GM21528 (cell line): Measurements from ENCODE around the gene ZNF383.
A peak's percentile ranks its signal among the peaks of the same experiment; 100 is the strongest.
"Not testable (repeated sequence)": the region's sequence is repeated elsewhere in the genome, so short reads cannot be mapped to it uniquely, and the experiment has no call there.

Experiments used
- ATAC-seq: cut with Tn5 transposase; IDR thresholded peaks from one replicate; pipeline ENCODE4 v1.9.1; 2021; ENCODE audit warnings: mild to moderate bottlenecking, moderate library complexity; ENCODE audit not compliant: unreplicated experiment, low FRiP score

ZNF383 gene

DNA sequence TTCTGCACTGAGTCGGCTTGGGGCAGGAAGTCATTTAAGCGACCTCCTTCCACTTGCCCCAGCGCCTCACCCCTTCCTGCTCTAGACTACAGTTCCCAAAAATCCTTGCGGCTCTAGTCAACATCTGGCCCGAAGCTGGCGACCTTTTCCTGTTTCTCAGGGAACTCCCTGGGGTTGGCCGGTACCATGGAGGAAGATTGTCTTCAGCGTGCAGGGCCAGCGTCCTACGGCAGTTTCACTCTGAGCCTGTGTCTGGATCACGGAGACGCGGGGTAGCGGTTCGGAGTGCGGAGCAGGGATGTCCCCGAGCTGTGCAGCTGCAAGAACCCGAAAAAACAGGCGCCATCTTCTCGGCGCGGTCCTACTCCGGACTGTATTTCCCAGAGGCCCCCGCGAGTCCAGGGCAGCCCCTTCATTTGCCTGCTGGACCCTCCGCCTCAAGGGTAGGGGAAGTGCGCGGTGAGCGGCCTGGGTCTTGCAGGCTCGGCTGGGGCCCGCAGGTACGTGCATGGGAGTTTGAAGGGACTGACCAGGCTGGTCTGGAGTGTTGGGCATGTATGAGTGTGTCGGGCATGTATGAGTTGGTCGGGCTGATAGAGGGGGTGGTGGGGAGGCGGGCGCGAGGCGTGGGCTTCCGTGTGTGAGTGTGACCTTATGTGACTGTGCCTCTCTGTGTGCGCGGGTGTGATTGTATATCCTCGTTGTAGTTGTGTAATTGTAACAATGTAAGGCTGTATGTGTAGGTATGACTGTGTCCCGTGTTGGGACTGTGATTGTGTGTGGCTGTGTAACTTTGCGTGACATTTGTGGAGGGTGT, at the start of gene ZNF383:
Gene ZNF383, plus strand, starts transcription at position 440 of the 817 bp plus-strand sequence. CDS start 12,240 bp downstream, outside the sequence.
- peak; percentile 86 for ATAC-seq

DNA sequence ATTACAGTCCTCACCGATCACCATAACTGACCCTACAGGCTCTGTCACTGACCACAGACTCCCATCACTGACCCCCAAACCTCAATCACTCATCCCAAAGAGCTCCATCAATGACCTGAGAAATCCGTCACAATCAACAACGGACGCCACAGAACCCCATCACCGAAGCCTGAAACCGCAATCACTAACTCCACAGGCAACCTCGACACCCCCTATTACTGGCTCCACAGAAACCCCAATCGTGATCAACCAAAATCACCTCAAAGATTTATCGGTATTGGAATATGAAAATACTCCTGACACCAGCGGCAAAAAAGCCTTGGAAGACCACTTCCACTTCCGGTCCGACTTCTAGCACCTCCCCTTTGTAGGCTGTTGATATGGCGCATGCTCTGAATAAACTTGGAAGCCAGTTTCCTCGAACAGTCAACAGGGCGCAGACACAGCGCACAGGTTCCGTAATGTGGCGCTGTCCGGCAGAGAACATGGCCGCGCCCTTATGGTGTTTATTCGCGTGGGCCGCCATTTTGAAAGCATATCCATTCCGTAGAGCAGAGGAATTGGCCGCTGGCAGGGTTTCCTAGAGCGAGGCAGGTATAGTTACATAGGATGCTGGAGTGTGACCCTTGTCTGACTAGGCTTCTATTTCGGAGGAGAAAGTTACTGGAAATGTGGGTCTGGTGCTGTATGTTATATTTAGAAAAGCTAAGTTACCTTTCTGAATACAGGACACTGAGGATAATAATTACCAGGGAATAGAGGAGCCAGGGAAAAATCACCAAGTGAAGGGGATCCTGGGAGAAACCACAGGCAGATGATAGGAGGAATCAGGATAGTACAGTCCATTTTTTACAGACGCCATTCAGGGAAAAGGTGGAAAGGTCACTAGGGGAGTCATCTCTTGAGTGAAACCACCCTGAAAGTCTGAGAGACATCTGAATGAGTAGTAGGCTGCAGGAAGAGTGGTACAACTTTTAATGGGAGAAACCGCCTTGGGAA, 45.3 kb upstream of the ZNF383 start, which contains the start of gene ZNF585A:
Gene ZNF585A, minus strand, starts transcription at position 328 of the 999 bp plus-strand sequence. CDS start 2,785 bp downstream, outside the sequence.
- peak; percentile 98 for ATAC-seq

DNA sequence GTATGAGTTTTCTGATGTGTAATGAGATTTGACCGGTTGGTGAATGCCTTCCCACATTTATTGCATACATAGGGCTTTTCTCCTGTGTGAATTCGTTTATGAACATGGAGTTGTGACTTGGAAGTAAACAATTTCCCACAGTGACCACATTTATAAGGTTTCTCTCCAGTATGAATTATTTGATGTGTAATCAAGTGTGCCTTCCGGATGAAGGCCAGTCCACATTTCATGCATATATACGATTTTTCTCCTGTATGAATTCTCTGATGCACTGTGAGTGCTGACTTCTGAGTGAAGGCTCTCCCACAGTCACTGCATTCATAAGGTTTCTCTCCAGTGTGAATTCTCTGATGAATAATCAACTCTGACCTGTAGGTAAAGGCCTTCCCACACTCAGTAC, 31.9 kb upstream of the ZNF383 start:
- ATAC-seq: not testable (repeated sequence)

DNA sequence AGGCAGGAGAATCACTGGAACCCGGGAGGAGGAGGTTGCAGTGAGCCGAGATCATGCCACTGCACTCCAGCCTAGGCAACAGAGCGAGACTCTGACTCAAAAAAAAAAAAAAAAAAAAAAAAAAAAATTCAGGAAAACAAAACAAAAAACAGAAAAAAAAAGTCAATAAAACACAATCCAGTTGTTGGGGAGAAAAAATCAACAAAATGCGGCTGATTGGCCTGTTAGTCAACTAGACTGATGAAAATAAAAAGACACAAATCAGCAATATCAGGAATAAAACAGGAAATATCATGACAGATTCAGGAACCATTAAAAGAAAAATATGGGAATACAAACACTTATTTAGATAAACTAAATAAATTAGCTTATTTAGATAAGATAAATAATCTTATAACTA, 22.8 kb upstream of the ZNF383 start:
- ATAC-seq: not testable (repeated sequence)

DNA sequence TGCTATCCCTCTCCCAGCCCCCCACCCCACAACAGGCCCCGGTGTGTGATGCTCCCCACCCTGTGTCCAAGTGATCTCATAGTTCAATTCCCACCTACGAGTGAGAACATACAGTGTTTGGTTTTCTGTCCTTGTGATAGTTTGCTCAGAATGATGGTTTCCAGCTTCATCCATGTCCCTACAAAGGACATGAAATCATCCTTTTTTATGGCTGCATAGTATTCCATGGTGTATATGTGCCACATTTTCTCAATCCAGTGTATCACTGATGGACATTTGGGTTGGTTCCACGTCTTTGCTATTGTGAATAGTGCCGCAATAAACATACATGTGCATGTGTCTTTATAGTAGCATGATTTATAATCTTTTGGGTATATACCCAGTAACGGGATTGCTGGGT, 20.9 kb upstream of the ZNF383 start:
- ATAC-seq: not testable (repeated sequence)

DNA sequence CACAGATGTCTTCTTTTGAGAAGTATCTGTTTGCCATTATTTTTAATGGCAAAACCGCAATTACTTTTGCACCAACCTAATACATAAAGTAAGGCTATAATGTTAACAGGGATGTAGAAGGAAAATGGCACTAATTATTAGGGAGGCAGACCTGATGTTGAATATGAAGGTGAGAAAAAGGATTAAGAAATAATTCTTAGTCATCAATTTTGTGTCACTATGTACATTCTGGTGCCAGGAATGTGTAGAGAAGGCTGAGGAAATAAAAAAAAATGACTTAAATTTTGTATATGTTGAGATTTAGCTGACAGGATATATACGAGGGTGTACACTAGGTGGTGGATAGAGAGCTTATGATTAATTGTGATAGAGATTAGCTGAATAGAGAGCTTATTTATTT, 20.2 kb upstream of the ZNF383 start:
- ATAC-seq: no peak

DNA sequence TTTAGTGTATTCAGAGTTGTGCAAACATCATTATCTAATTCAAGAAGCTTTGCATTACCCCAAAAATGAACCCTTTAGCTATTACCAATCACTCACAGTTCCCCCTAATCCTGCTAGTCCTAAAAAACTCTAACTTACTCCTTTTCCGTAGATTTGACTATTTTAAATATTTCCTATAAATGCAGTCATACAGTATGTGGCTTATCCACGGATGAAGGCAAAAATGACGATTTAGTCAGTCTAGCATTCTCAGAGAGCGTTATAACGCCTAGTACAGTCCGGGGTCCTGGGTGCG, 587 bp upstream of the ZNF383 start:
- ATAC-seq: no peak

DNA sequence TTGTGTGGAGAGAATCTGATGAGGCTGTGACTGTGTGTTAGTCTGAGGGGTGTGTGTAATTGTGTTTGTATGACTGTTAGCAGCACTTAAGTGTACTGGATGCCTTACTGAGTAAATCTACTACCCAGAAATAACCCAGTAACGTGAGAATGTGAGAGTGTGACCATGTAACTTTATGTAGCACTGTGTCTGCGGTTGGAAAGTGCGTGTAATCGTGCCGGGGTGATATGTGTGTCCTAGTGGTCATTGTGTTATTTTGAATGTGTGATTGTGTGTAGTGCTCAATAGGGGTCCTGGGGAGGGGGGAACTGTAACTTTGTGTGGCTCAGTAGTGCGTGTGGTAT, 550 bp downstream of the ZNF383 start:
- ATAC-seq: peak; percentile 4

DNA sequence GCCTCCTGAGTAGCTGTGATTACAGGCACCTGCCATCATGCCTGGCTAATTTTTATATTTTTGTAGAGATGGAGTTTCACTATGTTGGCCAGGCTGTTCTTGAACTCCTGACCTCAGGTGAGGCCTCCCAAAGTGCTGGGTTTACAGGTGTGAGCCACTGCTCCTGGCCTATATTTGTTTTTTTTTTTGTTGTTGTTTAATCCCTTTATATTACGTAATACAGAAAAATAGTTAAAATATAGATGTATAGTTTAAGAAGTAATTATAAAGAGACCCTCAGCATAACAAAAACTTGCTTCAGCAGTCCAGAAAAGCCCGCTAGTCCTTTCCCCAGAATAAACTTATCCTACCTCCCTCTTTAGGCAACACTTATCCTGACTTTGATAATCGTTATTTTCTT, 2.4 kb downstream of the ZNF383 start:
- no peak for ATAC-seq

DNA sequence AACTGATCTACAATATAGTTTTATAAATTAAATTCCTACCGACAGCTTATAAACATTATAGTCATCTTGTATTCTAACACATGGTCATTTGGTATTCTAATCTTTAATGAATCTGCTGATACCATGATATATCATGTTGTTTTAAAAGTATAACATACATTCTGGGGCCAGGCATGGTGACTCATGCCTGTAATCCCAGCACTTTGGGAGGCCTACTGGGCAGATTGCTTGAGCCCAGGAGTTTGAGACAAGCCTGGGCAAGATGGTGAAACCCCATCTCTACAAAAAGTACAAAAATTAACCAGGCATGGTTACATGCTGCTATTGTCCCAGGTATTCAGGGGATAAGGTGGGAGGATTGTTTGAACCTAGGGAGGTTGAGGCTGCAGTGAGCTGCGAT, 3.1 kb downstream of the ZNF383 start:
- ATAC-seq: no peak

DNA sequence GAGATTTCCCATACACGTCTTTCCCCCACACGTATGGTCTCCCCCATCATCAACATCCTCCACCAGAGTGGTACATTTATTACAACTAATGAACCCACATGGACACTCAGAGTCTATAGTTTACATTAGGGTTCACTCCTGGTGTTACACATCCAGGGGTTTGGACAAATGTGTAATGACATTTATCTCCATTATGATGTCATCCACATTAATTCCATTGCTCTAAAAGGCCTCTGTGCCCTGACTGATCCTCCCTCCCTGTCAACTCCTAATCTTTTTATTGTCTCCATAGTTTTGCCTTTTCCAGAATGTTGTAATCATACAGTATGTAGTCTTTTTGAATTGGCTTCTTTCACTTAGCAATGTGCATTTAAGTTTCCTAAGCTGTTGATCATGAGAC, 8.2 kb downstream of the ZNF383 start:
- ATAC-seq: no peak

DNA sequence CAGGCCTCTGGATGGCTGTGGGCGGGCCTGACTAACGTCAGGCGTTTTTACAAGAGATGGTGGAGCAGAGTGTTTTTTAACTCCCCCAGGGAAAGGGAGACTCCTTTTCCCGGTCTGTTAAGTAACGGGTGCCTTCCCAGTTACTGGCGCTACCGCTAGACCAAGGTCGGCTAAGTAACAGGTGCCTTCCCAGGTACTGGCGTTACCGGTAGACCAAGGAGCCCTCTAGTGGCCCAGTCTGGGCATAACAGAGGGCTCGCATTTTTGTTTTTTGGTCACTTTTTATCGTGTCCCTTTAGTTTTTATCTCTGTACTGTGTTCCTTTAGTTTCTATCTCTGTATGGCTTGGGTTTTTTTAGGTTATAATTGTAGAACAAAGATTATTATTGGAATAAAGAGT, 10.0 kb downstream of the ZNF383 start:
- no peak for ATAC-seq

DNA sequence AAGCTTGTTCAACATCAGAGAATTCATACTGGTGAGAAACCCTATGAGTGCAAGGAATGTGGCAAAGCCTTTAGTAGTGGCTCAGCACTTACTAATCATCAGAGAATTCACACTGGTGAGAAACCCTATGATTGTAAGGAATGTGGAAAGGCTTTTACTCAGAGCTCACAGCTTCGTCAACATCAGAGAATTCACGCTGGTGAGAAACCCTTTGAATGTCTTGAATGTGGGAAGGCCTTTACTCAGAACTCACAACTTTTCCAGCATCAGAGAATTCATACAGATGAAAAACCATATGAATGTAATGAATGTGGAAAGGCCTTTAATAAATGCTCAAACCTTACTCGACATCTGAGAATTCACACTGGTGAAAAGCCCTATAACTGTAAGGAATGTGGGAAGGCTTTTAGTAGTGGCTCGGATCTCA, 25.2 kb downstream of the ZNF383 start:
- ATAC-seq: no peak

DNA sequence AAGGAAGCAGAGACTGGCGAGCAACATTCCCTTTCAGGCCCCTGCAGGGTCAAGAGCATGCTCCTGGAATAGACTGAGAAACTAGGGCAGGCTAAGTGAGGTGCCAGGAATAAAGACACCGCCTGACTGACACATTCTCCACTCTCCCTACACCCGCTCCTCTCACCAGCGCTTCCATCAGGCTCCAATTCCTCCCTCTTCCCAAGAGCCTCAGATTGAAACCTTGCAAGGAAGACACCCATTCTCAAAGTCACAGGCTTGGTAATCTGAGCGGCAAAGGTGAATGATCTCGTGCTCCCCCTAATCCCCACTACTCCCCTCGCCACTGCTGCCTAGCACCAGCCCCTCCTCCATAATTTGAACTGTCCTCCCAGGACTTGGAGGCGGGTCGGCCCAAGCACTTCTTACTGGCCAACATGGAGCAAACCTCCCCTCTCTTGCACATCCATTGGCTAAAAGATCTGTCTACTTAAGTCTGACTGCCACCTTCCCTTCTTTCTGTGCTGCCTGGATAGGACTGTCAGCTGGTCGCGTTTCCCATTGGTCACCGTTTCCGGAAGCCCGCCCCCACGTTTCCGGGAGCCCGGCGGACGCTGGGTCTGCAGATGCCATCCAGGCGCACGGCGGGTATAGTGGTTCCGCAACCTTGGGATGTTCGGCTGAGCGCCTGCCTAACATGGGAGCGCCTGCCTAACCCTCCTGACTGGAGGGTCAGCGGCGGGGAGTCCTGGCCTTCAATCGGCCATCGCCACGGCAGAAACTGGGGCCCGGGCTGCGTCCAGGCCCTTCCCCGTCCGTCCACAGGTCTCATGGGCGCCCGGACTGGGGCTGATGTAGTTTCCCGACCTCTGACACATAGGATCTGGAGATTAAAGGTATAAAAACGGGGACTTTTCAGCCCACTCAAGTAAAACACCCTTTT, 33.6 kb downstream of the ZNF383 start:
- ATAC-seq: no peak

DNA sequence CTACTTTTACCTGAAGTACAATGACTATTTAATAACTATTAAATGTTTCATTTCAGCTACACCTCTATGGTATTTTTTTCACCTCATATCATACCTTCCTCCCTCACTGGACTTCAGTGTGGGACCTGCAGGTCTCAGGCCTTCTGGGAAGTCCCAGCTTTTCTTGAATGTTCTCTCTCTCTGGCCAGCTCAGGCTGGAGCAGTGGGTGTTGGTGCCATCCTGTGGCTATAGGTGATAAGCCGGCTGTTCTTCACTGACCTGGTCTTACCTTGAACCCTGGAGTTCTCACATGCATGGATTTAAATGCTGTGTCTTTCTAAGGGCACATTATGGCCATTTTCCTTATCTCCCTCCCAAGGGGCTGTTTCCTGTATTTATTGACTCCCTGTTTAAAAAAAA, 45.0 kb downstream of the ZNF383 start:
- not testable (repeated sequence) for ATAC-seq

DNA sequence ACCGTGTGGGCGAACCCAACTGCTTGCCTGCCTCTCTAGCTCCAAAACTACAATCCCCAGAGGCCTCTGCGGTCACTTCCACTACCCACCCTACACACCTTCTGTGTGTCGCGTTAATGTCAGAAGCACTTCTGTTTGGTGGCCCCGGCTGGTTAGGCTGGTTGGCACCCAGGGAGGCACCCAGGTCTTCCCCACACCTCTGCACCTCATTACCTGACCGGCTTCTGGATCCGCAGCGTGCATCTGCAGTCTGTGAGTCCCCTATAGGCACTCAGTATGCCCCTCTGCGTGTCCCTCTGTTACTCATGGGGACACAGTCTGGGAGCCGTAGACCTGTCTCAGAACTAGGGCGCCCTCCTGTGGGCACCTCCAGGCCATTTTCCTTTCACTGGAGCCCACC, 49.0 kb downstream of the ZNF383 start:
- not testable (repeated sequence) for ATAC-seq

DNA sequence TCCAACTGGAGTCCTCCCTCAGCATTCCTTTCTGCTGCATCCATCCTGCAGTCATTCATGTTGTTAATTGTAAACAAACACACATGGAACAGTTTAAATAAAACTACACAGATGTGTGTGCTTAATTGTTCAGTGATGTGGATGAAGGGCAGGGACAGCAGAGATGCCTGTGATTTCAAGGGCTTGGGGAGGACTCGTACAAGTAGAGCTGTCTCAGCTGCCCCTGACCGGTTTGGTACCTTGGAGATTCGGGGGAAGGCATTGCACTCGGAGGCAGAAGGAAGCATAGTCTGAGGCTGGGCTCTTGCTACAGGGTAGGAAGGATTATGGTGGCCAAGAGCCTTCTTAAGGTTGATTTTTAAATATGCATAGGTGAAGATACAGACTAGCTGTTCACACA, 49.7 kb downstream of the ZNF383 start:
- not testable (repeated sequence) for ATAC-seq

DNA sequence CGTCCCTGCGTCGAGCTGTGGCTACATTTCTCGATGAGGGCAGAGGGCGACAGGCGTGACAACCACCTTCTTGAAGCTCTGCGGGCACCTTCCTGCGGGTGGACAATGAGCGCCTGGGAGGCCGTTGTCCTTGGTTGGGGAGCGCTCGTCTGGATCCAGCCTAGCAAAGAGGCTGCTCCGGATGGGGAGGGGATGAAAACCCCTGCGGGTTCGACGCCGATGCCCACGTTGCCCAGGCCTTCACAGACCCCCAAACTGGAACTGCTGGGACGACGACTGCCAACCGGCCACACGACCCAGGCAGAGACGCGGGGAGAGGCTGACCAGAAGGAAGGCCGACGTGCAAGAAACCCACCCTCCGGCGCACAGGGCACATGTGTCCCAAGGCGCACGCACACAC, 62.6 kb downstream of the ZNF383 start:
- ATAC-seq: not testable (repeated sequence)

DNA sequence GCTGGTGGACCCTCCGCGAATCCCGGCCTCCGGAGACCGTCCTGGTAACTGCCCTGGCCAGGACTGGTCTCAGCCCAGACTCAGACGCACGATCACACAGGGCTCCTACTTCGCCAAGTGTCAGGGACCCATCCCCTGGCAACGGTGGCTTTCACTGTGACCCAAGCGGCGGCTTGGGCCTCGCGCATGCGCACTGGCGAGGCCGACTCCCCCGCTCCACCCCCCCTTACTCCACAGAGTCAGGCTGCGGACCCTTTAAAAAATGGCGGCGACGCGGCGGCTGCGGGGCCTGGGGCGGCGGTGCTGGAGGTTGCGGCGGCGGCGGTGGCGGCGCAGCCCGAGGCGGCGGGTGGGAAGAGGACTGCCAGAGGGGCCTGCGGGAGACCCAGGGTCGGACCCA, 66.0 kb downstream of the ZNF383 start:
- ATAC-seq: not testable (repeated sequence)

DNA sequence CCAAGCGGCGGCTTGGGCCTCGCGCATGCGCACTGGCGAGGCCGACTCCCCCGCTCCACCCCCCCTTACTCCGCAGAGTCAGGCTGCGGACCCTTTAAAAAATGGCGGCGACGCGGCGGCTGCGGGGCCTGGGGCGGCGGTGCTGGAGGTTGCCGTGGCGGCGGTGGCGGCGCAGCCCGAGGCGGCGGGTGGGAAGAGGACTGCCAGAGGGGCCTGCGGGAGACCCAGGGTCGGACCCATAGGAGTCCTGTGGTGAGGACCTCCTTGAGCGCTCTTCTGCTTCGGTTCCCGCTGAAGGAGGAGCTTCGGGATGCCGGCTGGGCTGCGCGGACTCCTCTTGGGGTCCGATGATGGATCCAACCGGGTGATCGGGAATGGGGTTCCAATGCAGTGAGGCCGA, 71.2 kb downstream of the ZNF383 start:
- ATAC-seq: not testable (repeated sequence)
